GF-D8 (cell line): ENCODE measurements around the gene FAM89B.

Experiments
- DNase-seq: peaks from one replicate; lab custom pipeline; 2025; lab: John Stamatoyannopoulos, UW

FAM89B gene

DNA sequence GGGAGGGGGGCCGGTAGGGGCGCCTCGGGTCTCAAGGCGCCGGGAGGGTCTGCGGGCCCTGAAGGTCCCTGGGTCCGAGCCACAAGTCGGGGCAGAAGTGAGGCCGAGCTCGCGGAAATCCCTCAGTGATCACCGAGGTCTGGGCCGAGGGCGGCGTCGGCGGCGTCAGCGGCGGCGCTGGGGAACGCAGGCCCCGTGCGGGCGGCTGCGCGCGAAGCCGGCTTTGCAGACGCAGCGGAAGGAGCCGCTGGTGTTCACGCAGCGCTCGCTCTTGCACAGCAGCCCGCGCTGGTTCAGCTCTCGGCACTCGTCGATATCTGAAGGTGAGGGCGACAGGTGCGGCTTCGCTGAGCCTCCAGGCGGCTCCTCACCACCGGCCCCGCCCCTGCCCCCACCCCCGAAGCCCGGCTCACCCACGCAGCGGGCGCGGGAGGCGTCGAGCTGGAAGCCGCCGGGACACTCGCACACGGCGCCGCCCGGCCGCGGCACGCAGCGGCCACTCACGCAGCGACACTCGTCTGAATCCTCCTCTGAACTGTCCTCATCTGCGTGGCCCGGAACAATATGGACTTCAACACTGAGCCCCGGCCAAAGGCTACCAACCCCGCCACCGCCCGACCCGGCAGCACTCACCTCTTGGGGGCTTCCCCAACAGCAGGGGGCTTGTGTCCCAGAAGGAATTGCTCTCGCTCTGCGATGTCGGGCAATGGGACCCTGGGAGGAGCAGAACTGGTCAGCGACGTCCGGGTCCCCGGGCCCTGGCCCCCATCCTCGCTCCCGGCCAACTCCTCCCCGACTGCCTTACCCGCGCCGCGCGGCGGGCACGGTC is 33.2 kb upstream of the FAM89B start:
- DNase-seq, result no peak

DNA sequence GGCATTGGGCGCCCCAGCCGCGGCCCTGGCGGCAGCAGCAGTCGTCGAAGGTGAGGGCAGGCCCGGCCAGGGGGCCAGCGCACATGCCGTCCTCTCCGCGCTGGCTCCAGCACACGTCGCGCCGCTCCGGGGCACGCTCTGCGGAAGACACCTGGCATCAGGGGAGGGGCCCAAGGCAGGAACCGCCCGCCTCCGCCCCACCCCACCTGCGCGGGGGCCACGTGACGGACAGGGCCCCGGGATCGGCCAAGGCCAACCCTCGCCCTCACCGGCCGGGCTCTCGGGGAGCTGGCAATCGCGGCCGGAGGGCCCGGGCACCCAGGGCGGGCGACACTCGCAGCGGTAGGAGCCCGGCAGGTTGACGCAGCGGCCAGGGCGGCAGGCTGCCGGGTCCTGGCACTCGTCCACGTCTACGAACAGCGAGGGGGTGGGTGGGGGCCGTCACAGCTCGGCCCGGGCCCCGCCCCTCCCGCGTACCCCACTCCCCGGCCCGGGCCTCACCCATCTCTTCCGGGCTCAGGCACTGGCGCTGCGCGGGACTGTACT is 32.5 kb upstream of the FAM89B start:
- no peak for DNase-seq

DNA sequence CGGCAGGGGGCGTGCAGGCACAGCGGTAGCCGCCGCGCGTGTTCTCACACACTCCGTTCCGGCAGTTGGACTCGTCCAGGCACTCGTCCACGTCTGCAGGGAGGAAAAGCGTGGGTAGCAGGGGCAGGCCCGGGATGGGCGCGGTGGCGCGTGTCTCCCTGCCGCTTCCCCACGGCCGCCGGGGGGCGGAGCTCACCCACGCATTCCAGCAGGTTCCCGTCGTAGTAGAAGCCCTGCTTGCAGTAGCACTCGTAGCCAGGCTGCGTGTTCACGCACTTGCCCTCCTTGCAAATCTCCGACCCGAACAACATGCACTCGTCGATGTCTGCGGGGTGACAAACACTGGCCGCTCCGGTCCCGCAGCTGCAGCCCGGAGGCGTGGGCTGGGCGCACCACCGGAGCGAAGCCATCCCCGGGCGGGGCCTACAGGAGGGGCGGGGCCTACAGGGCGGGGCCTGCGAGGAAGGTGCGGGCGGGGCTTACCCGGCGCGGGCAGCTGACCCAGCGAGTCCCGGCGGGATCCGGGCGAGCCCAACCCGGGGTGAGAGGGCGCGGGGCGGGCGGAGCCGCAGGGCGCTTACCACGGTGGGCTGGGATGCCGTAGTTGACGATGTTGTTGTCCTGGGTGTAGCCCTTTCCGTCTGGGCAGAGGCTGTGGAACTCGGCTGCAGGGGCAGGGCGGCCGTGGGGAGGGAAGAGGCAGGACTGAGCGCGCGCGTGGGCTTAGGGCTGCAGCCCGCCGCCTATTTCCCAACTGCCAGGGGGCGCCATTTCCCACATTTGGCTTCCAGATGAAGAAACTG is 31.8 kb upstream of the FAM89B start:
- DNase-seq, result peak; percentile 63

DNA sequence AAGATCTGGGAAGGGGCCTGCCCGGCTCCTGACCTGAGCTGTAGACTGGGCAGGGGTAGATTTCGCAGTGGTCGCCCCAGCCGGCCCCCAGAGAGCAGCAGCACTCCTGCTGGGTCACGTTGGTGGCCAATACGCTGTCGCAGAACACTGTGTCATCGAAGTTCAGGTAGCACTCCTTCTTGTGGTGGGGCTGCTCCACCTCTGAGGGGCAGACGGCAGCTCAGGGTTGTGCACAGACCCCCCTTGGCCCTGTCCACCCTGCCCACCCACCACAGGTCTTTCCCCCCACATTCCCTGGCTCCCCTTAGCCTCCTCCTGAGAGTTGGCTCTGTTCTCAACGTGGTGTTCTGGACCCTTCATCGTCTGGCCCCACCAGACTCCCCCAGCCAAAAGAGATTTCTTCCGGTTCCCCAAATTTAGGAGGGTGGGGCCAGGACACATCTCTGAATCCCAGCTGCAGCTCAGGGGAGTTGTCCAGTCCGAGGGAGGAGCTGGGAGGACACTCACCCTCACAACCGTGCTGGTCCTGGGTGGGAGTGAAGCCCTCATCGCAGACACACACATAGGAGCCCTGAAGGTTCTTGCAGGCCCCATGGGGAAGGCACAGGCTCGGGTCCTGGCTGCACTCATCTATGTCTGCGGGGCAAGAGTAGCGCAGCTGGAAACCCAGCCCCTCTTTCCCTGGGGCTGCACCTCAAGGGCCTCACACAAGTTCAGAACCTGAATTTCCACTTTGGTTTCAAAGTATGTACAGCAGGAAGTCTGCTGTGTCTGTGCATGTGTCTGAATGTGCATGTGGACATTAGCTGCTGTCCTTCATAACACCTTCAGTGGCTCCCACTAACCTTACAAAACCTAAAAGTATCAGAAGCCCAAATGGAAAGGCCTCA is 31.0 kb upstream of the FAM89B start:
- DNase-seq, result no peak

DNA sequence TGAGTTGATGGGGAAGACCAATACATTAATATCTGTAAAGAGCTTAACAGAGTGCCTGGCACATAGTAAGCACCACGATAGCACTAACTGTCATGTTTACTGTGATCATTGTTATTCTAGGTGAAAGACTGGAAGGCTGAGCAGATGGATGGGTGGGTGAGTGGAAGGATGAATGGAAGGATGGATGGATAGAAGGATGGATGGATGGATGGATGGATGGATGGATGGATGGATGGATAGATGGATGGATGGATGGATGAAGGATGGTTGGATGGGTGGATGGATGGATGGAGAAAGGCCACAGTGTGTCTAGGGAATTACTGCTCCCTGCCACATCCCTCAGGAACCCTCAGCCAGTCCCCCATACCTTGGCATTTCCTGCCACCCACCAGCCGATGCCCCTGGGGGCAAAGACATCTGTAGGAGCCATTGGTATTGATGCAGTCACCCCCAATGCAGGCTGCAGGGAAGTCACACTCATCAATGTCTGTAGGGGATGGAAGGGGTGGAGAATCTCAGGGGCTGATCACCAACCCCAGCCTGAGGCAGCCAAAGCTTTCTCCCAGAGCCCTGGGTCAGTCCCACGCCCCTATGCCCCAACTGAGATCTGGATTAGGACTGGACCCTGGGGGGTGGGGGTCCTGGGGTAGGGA is 29.5 kb upstream of the FAM89B start:
- DNase-seq, result no peak

DNA sequence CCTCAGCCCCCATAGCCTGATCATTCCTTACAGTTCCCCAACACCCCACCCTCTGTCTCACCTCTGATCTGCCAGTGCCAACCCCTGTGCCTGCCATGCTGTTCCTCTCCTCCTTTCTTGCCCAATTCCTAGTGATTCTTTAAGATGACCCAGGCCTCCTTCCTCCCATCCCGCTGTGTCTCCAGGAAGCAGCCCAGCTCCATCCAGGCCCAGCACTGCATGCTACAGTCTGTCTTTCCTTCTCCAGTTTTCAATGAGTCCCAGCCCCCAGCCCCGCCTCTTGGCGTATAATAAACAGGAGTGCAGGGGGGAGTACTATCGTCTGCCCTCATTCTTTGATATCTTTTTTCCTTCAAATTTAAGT is 26.5 kb upstream of the FAM89B start:
- DNase-seq, result no peak

DNA sequence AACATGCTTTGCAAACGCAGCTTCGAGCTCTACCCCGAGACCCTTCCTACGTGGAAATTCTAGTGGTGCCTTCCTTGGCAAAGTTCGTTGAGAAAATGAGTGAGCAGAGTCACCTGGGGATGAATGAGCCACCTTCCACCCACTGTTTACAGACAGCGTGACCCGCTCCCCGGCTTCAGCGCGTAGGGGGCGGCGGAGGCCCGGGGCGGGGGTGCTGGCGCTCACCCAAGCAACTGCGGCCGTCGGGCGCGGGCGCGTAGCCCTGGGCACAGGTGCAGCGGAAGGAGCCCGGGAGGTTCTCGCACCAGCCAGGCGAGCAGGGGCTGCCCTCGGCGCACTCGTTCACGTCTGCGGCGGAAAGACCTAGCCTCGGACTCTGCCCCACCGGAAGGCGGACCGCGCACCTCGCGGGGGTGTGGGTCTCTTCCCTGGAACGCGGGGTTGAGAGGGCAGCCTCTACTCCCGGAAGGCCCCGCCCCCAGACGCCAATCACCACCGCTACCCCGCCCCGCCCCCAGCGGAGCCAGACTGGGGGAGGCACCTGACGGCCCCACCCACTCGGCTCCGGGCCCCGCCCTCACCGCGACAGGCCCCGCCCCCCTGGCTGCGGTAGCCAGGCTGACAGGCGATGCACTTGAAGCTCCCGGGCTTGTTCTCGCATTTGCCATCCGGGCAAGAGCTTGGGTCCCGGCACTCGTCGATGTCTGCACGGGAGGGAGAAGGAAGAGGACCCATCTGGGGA is 25.9 kb upstream of the FAM89B start:
- peak; percentile 86 for DNase-seq

DNA sequence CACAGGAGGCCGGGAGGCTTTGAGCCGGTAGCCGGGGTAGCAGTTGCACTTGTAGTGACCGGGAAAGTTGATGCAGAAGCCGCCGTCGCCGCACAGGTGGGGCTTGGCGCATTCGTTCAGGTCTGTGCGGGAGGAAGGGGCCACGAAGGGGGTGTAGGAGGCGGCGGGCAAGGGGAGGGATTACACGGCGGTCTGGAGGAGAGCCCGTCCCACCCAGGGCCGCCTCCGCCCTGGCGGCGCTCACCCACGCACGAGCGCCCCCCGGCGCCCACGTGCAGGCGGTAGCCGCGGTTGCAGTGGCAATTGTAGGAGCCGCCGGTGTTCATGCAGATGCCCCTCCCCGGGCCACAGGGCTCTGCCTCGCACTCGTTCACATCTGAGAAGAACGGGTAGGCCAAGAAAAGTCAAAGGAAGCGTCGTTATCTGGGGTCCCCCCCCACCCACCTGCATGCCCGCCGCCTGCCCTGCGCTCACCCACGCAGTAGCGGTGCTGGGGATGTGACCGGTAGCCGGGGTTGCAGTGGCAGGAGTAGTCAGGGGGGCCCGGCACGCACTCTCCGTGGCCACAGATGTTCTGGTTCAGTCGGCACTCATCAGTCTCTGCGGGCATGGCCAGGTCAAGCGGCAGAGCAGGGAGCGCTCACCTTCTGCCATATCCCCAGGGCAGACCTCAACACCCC is 24.8 kb upstream of the FAM89B start:
- DNase-seq, result no peak

DNA sequence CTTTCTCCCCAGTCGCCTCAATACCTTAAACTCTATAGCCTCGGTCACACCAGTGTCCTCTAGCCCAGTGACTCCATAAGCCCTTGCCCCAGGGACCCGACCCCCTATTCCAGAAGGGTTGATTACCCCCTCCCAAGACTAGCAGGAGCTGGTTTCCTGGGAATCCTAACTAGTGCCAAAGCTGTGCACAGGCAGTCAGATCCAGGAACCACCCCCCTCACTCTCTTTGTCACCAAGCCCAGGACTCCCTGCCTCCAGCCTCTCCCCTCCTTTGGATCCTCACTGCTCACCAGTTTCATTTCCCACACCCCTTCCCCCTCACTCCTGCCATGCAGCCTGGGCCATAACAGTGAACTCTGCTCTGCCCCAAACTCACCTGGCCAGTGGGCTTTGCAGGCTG is 23.9 kb upstream of the FAM89B start:
- DNase-seq, result no peak

DNA sequence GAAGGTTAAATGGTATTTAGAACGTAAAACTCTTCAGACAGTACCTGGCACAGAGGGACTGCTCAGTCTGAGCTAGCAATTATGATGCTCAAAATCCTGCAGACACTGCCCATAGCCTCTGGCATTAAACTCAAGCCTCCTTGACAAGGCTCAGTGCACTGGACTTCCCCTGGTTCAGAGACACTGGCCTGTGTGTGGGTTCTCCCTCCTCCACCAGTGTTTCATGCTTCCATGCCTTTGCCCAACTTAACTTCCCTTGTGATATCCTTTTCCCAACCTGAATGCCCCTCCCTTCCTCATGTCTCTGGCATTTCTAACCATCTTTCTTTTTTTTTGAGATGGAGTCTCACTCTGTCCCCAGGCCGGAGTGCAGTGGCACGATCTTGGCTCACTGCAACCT is 23.2 kb upstream of the FAM89B start:
- no peak for DNase-seq

DNA sequence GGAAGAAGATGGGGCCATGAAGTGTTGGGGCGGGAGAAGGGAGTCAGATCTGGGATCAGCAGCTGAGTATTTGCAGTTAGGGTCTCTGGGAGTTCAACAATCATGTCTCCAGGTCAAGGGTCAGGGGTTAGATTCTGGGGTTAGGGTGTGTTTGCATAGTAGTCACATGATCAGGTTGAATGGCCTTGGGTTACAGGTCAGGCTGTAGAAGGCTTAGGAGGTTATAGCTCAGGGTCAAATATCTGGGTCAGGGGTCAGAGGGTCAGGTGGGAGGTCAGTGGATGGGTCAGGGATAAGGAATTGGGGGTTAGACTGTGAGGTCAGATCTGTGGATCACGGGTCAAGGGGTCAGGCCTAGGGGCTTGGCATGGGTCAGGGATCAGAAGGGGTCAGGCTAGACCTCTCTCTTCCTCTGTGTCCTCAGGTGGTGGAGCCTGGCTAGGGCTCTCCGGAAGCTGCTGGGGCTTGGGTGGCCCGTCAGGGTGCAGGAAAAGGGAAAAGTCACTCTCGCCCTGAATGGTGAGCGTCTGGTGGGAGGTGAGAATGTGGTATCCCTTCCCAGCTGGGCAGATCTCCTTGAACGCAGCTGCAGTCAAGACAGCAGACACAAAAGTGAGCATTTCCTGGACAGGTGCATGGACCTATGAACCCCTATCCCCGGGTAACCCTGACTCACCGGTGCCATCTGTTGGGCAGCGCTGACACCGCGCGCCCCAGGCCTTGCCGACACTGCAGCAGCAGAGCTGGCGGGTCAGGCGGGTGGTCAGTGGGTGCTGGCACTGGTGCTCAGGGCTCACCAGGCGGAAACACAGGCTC is 20.6 kb upstream of the FAM89B start:
- peak; percentile 52 for DNase-seq

DNA sequence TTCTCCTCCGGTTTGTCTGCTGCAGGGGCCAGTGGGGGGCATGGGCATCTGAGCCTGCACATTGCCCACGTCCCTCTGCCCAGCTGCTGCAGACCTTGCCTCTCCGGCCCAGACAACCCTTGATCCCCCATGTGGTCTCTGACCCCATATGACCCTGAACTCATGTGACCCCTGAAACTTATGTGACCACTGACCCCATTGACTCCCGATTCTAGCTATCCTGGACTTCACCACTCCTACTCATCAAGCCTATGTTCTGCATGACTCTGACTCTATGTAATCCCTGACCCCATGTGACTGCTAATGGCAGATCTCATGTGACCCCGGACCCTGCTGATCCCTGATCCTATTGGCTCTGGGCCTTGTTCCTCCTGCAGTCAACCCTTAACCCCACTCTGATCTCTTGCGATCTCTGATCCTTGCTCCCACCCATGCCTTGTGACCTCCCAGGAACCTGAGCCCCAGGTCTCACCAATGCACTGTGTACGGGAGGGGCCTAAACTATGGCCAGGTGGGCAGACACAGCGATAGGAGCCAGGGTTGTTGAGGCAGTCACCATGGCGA is 19.9 kb upstream of the FAM89B start:
- peak; percentile 31 for DNase-seq

DNA sequence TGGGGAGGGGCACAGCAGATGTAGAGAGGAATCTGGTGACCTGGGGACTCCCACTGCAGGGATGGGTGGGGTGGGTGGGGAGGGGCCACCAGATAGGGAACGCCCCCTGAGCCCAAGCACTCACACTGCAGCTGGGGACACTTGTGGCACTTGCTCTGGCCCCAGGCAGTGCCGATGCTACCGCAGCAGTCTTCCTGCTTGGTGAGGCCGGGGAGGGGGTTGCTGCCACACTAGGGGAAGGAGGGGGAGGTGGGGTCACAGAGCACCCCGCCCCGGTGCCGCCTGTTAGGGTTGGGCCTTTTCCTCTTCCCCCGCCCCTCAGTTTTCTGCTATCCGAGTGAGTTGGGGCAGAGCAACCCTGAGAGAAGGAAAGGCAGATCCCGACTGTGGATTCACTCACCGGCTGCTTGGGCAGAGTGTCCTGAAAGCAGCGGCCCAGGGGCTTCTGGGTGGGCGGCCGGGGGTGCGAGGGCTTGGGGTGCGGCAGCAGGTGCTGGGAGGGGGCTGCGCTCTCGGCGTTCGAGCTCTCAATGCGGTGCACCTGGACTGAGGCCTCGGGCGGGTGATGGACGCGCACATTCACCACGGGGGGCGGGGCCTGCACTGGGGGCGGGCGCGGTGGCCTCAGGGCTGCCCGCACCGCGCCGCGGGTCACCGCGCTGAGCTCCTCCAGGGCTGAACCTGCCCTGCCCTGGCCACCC is 18.9 kb upstream of the FAM89B start:
- no peak for DNase-seq

DNA sequence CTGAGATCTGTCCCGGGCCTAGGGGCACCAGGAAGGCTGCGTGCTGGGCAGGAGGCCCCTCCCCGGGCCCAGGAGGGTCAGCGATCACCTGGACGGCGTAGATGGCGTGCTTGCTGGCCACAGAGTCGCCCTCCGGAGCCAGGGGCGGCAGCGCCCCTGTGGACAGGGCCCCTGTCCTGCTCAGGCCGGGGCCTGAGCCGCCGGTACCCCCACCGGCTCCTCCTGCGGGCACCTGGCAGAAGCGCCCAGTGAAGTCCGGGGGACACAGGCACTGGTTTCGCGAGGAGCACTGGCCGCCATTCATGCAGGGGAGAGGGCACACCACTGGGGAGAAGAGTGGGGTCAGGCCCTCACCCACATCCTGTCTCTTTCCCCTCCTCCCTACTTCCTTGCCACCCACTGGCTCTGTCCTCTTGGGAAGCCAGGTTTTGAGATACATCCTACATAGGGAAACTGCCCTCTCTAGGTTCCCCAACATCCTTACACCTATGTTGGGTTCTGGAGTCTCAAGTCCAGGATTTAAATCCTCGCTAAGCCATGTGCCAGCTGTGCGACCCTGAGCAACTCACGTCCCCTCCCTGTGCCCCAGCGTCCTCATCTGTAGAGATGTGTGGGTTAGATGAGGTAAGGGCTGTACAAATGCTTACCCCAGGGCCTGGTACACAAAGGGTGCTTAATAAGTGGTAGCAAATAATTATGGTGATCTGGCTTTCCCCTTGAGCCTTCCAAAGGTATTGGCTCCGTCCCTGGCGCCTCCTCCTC is 18.1 kb upstream of the FAM89B start:
- DNase-seq, result no peak

DNA sequence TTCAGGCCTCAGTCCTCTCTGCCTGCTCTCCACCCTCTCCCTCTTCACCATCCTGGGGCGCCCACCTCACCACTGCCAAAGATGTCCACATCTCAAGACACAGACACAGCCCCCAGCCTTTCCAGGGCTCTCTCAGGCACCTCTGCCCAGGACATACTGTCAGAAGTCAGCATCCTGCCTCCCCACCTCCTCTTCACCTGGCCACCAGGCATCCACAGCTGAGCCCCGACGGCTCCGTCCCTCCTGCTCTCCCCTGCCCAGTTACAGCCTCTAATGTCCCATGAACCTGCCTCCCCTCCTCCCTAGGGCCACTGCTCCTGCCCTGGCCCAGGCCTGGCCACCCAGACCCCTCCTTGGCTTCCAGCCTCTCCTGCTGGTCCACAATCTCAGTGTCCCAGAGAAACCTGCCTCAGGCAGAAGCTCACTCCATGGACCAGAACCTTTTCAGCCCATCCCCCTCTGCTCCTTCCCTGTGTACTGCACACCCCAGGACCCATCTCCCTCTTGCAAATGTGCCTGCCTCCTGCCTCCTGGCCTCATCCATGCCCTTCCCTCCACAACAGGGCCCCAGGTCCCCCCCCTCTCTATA is 17.4 kb upstream of the FAM89B start:
- DNase-seq, result no peak

DNA sequence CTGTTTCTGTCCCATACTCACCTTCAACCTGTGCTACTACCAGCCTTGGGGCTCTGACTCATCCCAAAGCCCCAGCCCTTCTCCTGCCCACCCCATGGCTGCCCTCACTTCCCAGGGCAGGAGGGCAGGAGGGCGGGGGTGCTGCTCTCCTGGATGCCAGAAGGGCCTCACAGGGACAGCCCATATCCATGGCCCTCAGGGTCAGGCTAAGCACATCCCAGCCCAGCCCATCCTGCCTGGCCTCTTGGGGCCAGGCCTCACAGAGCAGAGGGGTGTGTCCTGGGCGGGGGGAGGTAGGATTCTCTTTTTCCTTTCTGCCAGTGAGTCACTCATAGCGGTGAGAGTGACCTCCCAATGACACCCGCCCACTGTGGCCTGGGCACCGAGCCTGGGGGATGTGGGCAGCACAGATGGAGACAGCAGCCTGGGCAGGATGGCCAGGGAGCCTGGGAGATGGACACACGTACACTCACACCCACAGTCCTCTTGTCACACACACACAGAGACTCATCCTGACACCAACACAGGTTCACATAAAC is 16.6 kb upstream of the FAM89B start:
- DNase-seq, result no peak
